Measurements from ENCODE around the gene ILKAP.

GRCh38 chr2:238145046-238145445 lies 58.4 kb downstream of the ILKAP start:
- no peak for TF ChIP-seq CTCF (IDR thresholded peaks at IDR 0.05; ENCODE audit: borderline replicate concordance, extremely low read depth, low read length, poor library complexity, severe bottlenecking)
- TF ChIP-seq EZH2 (IDR thresholded peaks at IDR 0.05; ENCODE audit: borderline replicate concordance, low read depth, low read length, severe bottlenecking), result no peak

Data from DND-41 (cell line).